ENCODE results near the gene ZNF236.
A peak's percentile ranks its signal among the peaks of the same experiment; 100 is the strongest.

ZNF236 gene

DNA sequence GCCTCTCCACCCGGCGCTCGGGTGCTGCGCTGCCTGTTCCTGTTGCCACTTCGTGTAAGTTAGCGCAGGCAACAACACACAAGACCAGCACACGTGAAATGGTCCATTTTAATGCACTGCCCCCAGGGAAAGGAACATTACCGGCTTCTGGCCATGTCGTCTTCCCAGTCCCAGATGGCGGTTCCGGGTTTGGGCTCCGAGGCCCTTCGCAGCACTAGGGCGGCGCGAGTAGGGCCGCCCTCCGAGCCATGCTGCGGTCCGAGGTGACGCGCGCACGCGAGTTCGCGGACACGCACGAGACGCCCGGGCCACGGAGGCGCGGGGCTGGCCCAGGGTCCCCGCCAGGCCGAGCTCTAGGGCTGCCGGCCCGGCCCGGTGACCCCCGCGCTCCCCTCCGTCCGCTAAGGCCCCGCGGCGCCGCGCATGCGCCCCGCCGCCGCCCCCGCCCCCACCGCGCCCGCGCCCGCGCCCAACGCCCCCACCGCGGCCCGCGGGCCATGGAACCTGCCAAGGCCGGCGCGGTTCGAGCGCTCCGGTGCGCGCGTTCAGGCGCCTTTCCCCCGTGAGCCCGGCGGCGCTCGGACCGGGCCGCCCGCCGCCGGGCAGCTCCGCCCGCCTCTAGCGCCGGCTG is 367 bp upstream of the ZNF236 start:
- peak in 1 of 2 experiments; percentile 59 for DNase-seq

DNA sequence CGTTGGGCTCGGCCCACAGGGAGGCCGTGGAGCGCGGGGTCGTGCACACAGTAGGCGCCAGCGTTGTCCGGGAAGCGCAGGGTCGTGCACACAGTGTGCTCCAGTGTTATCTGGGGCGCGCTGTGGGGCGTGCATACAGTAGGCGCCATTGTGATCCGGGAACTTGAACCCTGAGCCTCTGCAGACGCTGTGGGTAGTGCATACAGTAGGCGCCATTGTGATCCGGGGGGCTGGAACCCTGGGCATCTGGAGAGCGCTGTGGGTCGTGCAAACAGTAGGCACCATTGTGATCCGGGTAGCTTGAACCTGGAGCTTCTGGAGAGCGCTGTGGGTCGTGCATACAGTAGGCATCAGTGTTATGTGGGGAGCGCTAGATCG is 793 bp downstream of the ZNF236 start:
- no peak for DNase-seq

DNA sequence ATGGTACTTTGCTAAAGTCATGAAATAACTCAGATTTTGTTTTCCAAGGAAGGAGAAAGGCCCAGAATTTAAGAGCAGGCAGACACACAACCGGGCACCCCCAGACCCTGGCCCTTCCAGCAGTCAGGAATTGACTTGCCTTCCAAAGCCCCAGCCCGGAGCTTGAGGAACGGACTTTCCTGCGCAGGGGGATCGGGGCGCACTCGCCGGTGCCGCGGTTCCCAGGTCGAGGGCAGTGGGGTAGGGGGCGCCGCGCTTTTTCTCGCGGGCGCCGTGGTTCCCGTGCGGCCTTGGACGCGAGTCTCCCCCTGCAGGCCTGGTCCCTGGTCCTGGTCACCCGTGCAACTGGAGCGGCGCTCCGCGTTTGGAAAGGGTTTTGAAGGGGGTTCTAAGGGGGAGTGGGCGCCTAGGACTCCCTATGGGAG is 1.2 kb downstream of the ZNF236 start:
- DNase-seq, result no peak

DNA sequence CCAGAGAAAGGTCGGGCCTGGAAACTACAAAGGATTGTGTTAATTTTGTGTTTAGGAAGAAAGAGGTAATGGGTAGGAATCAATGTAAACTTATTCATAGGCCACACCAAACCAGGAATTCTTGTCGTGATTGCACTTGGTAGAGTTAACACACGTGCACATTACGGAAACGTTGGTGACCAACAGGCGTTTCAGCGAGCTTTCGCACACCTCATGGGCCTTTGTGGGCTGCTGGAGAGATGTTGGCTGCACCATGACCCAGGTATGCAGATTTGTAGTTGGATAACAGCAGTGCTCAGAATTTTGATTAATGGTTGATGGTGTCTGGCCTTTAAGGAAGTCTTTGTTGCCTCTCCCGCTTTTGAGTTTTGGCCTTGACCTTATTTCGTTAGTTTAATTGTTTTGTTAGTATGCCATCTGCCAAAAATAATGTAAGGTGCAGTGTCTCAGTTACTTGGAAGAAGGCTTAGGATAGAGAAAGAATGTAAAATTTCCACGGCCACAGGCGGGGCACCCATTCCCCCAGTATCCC is 1.9 kb downstream of the ZNF236 start:
- DNase-seq, result no peak

DNA sequence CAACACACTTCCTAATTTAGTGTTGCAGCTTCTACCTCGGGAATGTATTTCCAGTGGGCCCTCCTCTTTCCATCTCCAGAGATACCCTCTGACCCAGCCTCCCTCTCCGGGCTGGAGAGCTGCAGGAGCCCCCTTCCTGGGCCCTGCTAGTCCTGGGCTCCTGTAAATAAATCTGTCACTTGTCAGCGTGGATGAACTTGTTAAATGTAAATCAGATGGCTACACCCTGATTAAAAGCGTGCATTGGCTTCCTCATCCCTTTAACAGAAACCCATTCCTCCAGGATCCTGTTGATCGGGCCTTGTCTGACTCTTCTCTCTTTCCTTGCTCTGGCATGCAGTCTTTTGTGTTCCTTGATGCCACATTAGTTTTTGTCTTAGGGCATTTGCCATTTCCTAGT is 2.4 kb downstream of the ZNF236 start:
- no peak for DNase-seq

GRCh38 chr18:76827205-76828200 is 5.1 kb downstream of the ZNF236 start:
- DNase-seq, result no peak

DNA sequence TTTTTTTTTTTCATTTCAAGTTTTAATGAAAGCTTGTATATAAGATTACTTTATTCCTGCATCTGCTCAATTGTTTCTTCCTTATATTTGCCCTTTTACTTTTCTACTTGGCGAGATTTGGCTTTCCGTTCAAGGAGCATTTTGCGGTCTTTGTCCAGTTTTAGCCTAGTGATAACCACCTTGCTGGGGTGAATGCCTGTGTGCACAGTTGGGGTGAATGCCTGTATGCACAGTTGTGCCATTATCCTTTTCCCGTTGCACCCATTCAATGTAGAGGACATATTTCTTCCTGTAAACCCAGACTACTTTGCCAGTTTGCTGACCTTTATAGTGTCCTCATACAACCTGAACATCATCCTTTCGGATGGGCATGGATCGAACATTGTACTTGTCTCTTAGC is 12.0 kb downstream of the ZNF236 start:
- no peak for DNase-seq

DNA sequence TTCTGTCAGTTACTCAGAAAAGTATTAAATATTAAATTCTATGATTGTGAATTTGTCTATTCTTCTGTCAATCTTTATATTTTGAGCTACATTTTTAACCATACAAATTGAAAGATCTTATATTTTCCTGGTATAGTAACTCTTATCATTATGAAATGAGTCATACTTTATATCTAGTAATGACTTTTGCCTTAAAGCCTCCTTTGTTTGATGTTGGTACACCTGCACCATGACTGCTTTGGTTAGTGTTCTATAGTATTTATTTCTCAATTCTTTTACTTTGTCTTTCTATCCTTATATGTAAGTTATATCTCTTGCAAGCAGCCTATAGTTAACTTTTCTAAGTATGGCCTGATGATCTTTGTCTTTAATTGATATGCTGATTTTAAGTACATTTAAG is 13.0 kb downstream of the ZNF236 start:
- no peak for DNase-seq

- no peak for DNase-seq
These were observed 14.7 kb downstream of the ZNF236 start for GRCh38 chr18:76837071-76837470.

GRCh38 chr18:76838182-76838581 is 15.8 kb downstream of the ZNF236 start:
- peak in 1 of 2 experiments; percentile 11 for DNase-seq

GRCh38 chr18:76839086-76839794 is 16.9 kb downstream of the ZNF236 start:
- no peak for DNase-seq

- no peak for DNase-seq
These were observed 20.6 kb downstream of the ZNF236 start for GRCh38 chr18:76842837-76843530.

GRCh38 chr18:76844144-76844543 is 21.8 kb downstream of the ZNF236 start:
- no peak for DNase-seq

DNA sequence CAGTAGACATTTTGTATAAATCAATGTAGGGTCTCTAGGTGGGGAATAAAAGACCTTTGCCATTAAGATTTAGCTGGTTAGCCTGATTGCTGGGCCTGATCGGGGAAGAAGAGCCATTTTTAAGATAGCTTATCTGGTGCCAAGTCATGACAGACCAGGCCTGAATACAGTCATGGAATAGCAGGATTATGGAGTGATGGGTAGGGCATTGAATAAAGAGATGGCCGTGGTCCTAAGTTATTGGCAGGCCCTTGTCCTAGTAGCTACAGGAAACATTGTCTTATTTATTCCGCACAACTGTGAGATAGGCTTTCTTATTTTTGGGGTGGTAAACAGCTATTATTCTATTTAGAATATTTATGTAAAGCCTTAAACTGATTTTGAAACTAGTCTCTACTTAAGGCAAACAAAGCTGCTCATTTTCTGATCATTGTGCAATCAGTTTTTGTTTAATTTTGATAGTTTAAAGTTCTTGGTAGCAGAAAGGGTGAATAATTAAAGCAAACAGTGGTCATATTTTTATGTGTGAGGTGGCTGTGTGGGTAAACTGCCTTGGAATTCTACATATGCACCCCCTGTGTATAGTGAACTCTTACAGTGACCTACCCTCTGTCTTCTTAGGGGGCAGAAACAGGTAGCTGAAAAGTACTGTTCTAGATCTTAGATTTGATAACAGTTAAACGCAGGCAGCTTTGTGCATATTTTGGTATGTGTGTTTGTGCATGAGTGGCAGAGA is 22.6 kb downstream of the ZNF236 start:
- no peak for DNase-seq

- no peak for DNase-seq
These were observed 23.9 kb downstream of the ZNF236 start for GRCh38 chr18:76846217-76846616.

DNA sequence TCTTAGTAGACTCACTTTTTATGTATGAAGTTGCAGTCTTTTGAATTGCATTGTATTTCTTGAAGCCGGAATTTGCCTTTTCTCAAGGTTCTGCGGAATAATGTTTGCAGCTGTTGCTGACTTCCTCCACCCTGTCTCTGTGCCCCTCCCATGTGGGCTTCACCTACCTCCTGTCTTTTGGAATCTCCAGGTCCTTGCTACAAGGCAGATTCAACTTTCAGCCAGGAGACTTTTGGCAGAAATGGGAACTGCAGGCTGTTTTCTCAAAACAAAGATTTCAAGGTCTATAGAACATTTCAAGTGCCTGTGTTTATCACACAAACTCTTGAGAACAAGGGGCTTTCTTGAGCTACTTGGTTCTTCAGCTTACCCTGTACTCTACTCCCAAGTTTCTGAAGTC is 25.6 kb downstream of the ZNF236 start:
- DNase-seq, result no peak

DNA sequence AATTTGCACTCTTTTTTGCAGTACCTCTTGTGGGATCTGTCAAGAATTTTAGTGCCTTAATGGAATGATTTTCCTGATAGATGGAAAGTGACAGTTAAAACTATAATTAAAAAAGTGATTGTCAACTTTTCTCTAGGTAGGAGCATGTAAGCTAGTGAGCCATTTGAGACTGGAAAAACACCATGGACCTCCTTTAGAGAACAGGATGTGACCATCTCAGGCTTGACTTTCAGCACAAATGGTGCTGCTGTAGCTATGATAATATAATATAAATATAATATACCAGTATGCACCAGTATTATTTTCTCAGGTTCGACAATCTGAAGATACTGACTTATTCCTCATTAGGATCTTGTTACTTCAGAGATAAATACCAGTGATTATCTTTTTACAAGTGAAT is 27.8 kb downstream of the ZNF236 start:
- no peak for DNase-seq

GRCh38 chr18:76855594-76855993 is 33.2 kb downstream of the ZNF236 start:
- DNase-seq, result no peak

DNA sequence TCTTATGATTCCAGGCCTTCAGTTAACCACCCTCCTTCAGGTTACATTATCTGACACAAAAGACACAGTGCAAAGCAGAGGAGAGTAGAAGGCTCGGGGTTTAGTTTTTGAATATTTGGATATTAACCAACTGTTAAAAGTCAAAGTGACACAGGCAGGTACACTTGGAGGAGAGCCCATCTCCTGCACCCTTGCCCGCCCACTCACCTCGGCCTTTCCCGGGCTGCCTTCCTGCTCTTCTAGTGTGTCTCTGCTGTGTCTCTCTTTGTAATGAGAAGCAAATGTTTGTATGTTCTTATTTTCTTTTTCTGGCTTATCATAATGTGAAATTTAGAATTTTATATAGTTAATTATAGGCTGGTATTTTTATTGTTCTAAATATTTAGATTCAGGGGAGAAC is 35.1 kb downstream of the ZNF236 start:
- no peak for DNase-seq

GRCh38 chr18:76859474-76860339 is 37.4 kb downstream of the ZNF236 start:
- no peak for DNase-seq

DNA sequence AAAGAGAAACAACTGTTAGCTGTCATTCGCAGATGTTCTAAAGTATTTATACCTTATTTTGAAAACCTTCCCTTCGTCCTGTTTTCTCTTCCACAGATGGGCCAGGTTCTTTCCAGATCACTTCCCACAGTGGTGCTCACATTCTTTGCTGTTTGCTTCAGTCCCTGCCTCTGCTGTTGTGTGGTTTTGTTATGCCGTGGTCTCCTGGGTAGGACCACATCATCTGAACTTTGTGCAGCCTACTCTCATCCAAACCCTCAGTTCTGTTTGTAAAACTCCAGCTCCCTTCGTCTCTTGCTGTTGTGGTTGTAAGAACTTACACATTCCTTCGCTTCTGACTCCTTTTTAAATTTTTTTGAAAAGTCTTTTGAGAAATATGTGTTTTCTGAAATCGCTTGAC is 38.1 kb downstream of the ZNF236 start:
- no peak for DNase-seq

Measured in NCI-H526 (cell line).